CD14-positive monocyte (primary cell): ENCODE data around the gene CAPN13. TPM values are rescaled to one million over a fixed set of nuclear protein-coding genes. Genes with fewer than 3 reads are reported as not detected.
A peak's percentile ranks its signal among the peaks of the same experiment; 100 is the strongest.

Experiments used
- DNase-seq, 3 donors: peaks; one replicate each; pipeline ENCODE4 v3.0.0-alpha.2; 2011 to 2022
- H2AFZ ChIP-seq: 2 replicates; pipeline ENCODE4 v1.6.0; 2012; ENCODE audit warnings: mild to moderate bottlenecking, low read depth, low read length, inconsistent platforms; ENCODE audit not compliant: insufficient read depth, poor library complexity, severe bottlenecking
- H3K27ac ChIP-seq, 2 donors: 1 replicate in 1 of 2; 2 replicates in 1 of 2; pipeline ENCODE4 v1.5.1; 2012 to 2013; ENCODE audit warnings: low read length in 2 of 2, control low read depth in 1 of 2, inconsistent platforms in 1 of 2, low read depth in 1 of 2, mild to moderate bottlenecking in 1 of 2
- H3K27me3 ChIP-seq, 2 donors: one replicate each; pipeline versions ENCODE4 v1.6.0 to v1.6.1; 2011 to 2013; ENCODE audit warnings: low read length in 2 of 2; ENCODE audit not compliant: control insufficient read depth in 2 of 2, insufficient read depth in 2 of 2
- H3K36me3 ChIP-seq, 2 donors: replicated peaks in 1 of 2; 1 replicate in 1 of 2; 2 replicates in 1 of 2; pipeline versions ENCODE4 v1.5.1 to v1.6.1; 2012 to 2013; ENCODE audit warnings: low read length in 2 of 2, control low read depth in 1 of 2, inconsistent platforms in 1 of 2, mild to moderate bottlenecking in 1 of 2; ENCODE audit not compliant: insufficient read depth in 2 of 2, control insufficient read depth in 1 of 2
- H3K4me1 ChIP-seq, 2 donors: 1 replicate in 1 of 2; 2 replicates in 1 of 2; pipeline versions ENCODE4 v1.5.1 to v1.6.1; 2012 to 2013; ENCODE audit warnings: low read length in 2 of 2, control low read depth in 1 of 2, inconsistent platforms in 1 of 2, mild to moderate bottlenecking in 1 of 2, moderate library complexity in 1 of 2; ENCODE audit not compliant: insufficient read depth in 2 of 2, control insufficient read depth in 1 of 2
- H3K4me2 ChIP-seq: replicated peaks from 2 replicates; pipeline ENCODE3; 2012; ENCODE audit warnings: low read length, moderate library complexity, mild to moderate bottlenecking; ENCODE audit not compliant: poor library complexity, severe bottlenecking; ENCODE audit errors: extremely low read depth
- H3K4me3 ChIP-seq, 3 experiments: fragments of 200-600 bp in 1 of 3; sonication (generic) in 1 of 3; replicated peaks in 1 of 3; 1 replicate in 2 of 3; 2 replicates in 1 of 3; pipeline ENCODE4 v1.5.1; 2011 to 2013; ENCODE audit warnings: low read length in 3 of 3, mild to moderate bottlenecking in 3 of 3, control low read depth in 2 of 3, low read depth in 2 of 3, inconsistent platforms in 1 of 3, moderate library complexity in 1 of 3
- H3K79me2 ChIP-seq: 2 replicates; pipeline ENCODE4 v1.6.0; 2012; ENCODE audit warnings: mild to moderate bottlenecking, control low read depth, inconsistent platforms, low read length, moderate library complexity; ENCODE audit not compliant: insufficient read depth
- H3K9ac ChIP-seq: 2 replicates; pipeline ENCODE4 v1.6.0; 2017; ENCODE audit warnings: low read length, mild to moderate bottlenecking; ENCODE audit not compliant: insufficient read depth, poor library complexity, severe bottlenecking
- H3K9me3 ChIP-seq, 2 donors: replicated peaks in 1 of 2; 1 replicate in 1 of 2; 2 replicates in 1 of 2; pipeline versions ENCODE4 v1.5.1 to v1.6.1; 2012 to 2013; ENCODE audit warnings: low read length in 2 of 2, control low read depth in 1 of 2; ENCODE audit not compliant: control insufficient read depth in 1 of 2, insufficient read depth in 1 of 2
- H4K20me1 ChIP-seq: 2 replicates; pipeline ENCODE4 v1.6.0; 2012; ENCODE audit warnings: mild to moderate bottlenecking, low read length, control low read depth, moderate library complexity; ENCODE audit not compliant: insufficient read depth
- H3K27ac Mint-ChIP-seq, 7 donors: one replicate each; pipeline ENCODE4 v1.8.0; 2020; ENCODE audit warnings: mild to moderate bottlenecking in 7 of 7, mixed read lengths in 7 of 7, moderate library complexity in 6 of 7, inconsistent platforms in 2 of 7
- H3K27me3 Mint-ChIP-seq, 3 donors: one replicate each; pipeline ENCODE4 v1.8.0; 2021 to 2022; ENCODE audit warnings: low read depth in 3 of 3, mild to moderate bottlenecking in 3 of 3, mixed read lengths in 3 of 3, moderate library complexity in 3 of 3, inconsistent platforms in 1 of 3
- H3K36me3 Mint-ChIP-seq, 2 donors: one replicate each; pipeline ENCODE4 v1.8.0; 2020; ENCODE audit warnings: mixed read lengths in 2 of 2, inconsistent platforms in 1 of 2, mild to moderate bottlenecking in 1 of 2
- H3K4me1 Mint-ChIP-seq: one replicate; pipeline ENCODE4 v1.8.0; 2020; ENCODE audit warnings: mild to moderate bottlenecking, mixed read lengths
- H3K4me3 Mint-ChIP-seq, 2 donors: one replicate each; pipeline ENCODE4 v1.8.0; 2020; ENCODE audit warnings: mild to moderate bottlenecking in 2 of 2, mixed read lengths in 2 of 2, moderate library complexity in 1 of 2
- H3K9me3 Mint-ChIP-seq, 7 donors: one replicate each; pipeline ENCODE4 v1.8.0; 2020 to 2022; ENCODE audit warnings: mixed read lengths in 7 of 7, mild to moderate bottlenecking in 6 of 7, moderate library complexity in 6 of 7, inconsistent platforms in 2 of 7
- CTCF ChIP-seq: fragments of 200-600 bp; IDR thresholded peaks from one replicate; pipeline ENCODE4 v1.8.0; 2022; ENCODE audit warnings: antibody characterized with exemption, mild to moderate bottlenecking
- WGBS: methylation state at CpG from one replicate; pipeline ENCODE4 v1.1.5; 2013; ENCODE audit warnings: missing lambda C conversion rate; ENCODE audit not compliant: insufficient coverage; 5-methylcytosine and 5-hydroxymethylcytosine counted together
- intact Hi-C, 2 donors: fragments of 100-400 bp; cut with micrococcal nuclease; formaldehyde crosslinking; loops; one replicate each; pipeline versions ENCODE4 v1.15.0 to v1.15.1; 2023
- polyA plus RNA-seq, 3 donors: library from polyadenylated mRNA; depleted of rRNA in 1 of 3; unstranded in 2 of 3; stranded (reverse) in 1 of 3; fragments of 300-500 nt in 2 of 3; fragments of >200 nt in 1 of 3; fragmentation: Illumina TruSeq in 2 of 3; gene quantifications; 1 replicate in 2 of 3; 2 replicates in 1 of 3; pipeline ENCODE4 v1.2.3, GENCODE V29; 2012 to 2021

The CAPN13 gene
- polyA plus RNA-seq, 3 donors: not detected

GRCh38 chr2:30713698-30714097 is 93.5 kb downstream of the CAPN13 start:
- H4K20me1 ChIP-seq: no peaks in the 10 kb centered on the region
- H3K4me1 Mint-ChIP-seq: peaks cover 28% of the 10 kb centered on the region
- peak overlapping the region in 6 of 7 donors; percentile 32 to 89 (median 67) for H3K27ac Mint-ChIP-seq
- peak overlapping the region; percentile 68 for H2AFZ ChIP-seq
- no peak for DNase-seq
- H3K27me3 ChIP-seq: no peaks in the 10 kb centered on the region
- TF ChIP-seq CTCF: no peak
- no peaks in the 10 kb centered on the region for H3K9me3 ChIP-seq
- no peak overlapping the region for H3K4me3 ChIP-seq
- intact Hi-C loops: loop anchor here (2.0 to 10.0 kb wide), 5 partner anchors 459 to 809 kb away; no protein-coding TSS in a partner anchor
- WGBS: 100% methylated on average over 3 of the region's 3 CpGs
- H3K4me1 ChIP-seq: peaks cover 35 to 37% of the 10 kb centered on the region in 2 donors
- no peak overlapping the region for H3K4me2 ChIP-seq
- no peaks in the 10 kb centered on the region for H3K79me2 ChIP-seq
- H3K36me3 ChIP-seq: no peaks in the 10 kb centered on the region
- peaks cover 2 to 4% (median 3%) of the 10 kb centered on the region in 3 donors for H3K27me3 Mint-ChIP-seq
- H3K9me3 Mint-ChIP-seq: peaks cover 0 to 1% (median 0%) of the 10 kb centered on the region in 7 donors
- no peaks in the 10 kb centered on the region for H3K36me3 Mint-ChIP-seq
- H3K4me3 Mint-ChIP-seq: no peak overlapping the region
- peak overlapping the region in 1 of 2 donors; percentile 46 for H3K27ac ChIP-seq
- H3K9ac ChIP-seq: no peak overlapping the region

- Mint-ChIP-seq H3K27ac (peak overlapping the region in 3 of 7 donors; percentile 8 to 60 (median 46)), H3K4me1 (peaks cover 32% of the 10 kb centered on the region), H3K36me3 (no peaks in the 10 kb centered on the region), H3K4me3 (no peak overlapping the region), H3K9me3 (no peaks in the 10 kb centered on the region), H3K27me3 (peaks cover 0 to 5% (median 2%) of the 10 kb centered on the region in 3 donors)
- Histone ChIP-seq H3K4me1 (peaks cover 35 to 37% of the 10 kb centered on the region in 2 donors), H3K9ac (no peak overlapping the region), H3K9me3 (no peaks in the 10 kb centered on the region), H4K20me1 (no peaks in the 10 kb centered on the region), H3K27me3 (no peaks in the 10 kb centered on the region), H3K79me2 (no peaks in the 10 kb centered on the region), H3K4me3 (no peak overlapping the region), H2AFZ (no peak overlapping the region), H3K27ac (no peak overlapping the region), H3K4me2 (no peak overlapping the region), H3K36me3 (no peaks in the 10 kb centered on the region)
- WGBS: 33% methylated on average over 3 of the region's 4 CpGs
- TF ChIP-seq CTCF: peak; percentile 100
- DNase-seq: peak; percentile 83 to 89 (median 89)
- intact Hi-C loops: loop anchor here (5.0 to 10.0 kb wide), 4 partner anchors 461 to 811 kb away; no protein-coding TSS in a partner anchor
Measured at GRCh38 chr2:30711646-30712085, 95.6 kb downstream of the CAPN13 start.
